HepG2 (cell line): ENCODE results near the gene MLX. TPM values are rescaled to one million over a fixed set of nuclear protein-coding genes. Genes with fewer than 3 reads are reported as not detected.
A peak's percentile ranks its signal among the peaks of the same experiment; 100 is the strongest.

Experiments used
- ARNT ChIP-seq: fragments of 450-650 bp; IDR thresholded peaks from 2 replicates; pipeline ENCODE4 v1.6.1; 2017
- GATAD1 ChIP-seq: IDR thresholded peaks from 2 replicates; pipeline ENCODE4 v1.6.1; 2016; ENCODE audit warnings: missing genetic modification reagents, missing compliant biosample characterization
- RNF2 ChIP-seq: fragments of 450-650 bp; conservative IDR thresholded peaks from 2 replicates; pipeline ENCODE4 v1.6.1; 2016; ENCODE audit warnings: low read depth
- RORA ChIP-seq: sonication (generic); formaldehyde crosslinking; IDR thresholded peaks from 2 replicates; pipeline ENCODE4 v1.5.0; 2020; ENCODE audit warnings: mild to moderate bottlenecking, missing genetic modification reagents, moderate library complexity
- SAP130 ChIP-seq: IDR thresholded peaks from 2 replicates; pipeline ENCODE4 v1.6.1; 2016; ENCODE audit warnings: low read depth
- SKI ChIP-seq: fragments of 450-650 bp; IDR thresholded peaks from one replicate; pipeline ENCODE4 v1.6.1; 2018; ENCODE audit warnings: mild to moderate bottlenecking; ENCODE audit not compliant: partially characterized antibody
- SMC3 ChIP-seq: IDR thresholded peaks from 2 replicates; pipeline ENCODE4 v1.6.1; 2011; ENCODE audit warnings: low read length, improper control_type of control experiment
- SP5 ChIP-seq: IDR thresholded peaks from 2 replicates; pipeline ENCODE4 v1.6.1; 2016; ENCODE audit warnings: low read depth, borderline replicate concordance
- ZFX ChIP-seq: sonication (generic); formaldehyde crosslinking; IDR thresholded peaks from 2 replicates; pipeline ENCODE4 v1.4.0; 2020; ENCODE audit warnings: mild to moderate bottlenecking, low read depth, missing genetic modification reagents, moderate library complexity
- ZFYVE20 ChIP-seq: sonication (generic); formaldehyde crosslinking; IDR thresholded peaks from 2 replicates; pipeline ENCODE4 v1.8.0; 2023; ENCODE audit warnings: low read depth, mild to moderate bottlenecking, moderate library complexity, missing genetic modification reagents, borderline replicate concordance
- ZNF333 ChIP-seq: sonication (generic); formaldehyde crosslinking; IDR thresholded peaks from 2 replicates; pipeline ENCODE4 v1.4.0; 2020; ENCODE audit warnings: mild to moderate bottlenecking, missing genetic modification reagents, borderline replicate concordance
- ZNF460 ChIP-seq: sonication (generic); formaldehyde crosslinking; IDR thresholded peaks from 2 replicates; pipeline ENCODE4 v1.5.1; 2020; ENCODE audit warnings: missing genetic modification reagents, mild to moderate bottlenecking, borderline replicate concordance
- ZNF724P ChIP-seq: sonication (generic); formaldehyde crosslinking; IDR thresholded peaks from 2 replicates; pipeline ENCODE4 v1.8.0; 2022; ENCODE audit warnings: missing genetic modification reagents, borderline replicate concordance
- ZNF773 ChIP-seq: sonication (generic); formaldehyde crosslinking; IDR thresholded peaks from 2 replicates; pipeline ENCODE4 v1.4.0; 2020; ENCODE audit warnings: missing genetic modification reagents, borderline replicate concordance
- polyA plus RNA-seq, 8 experiments: library from polyadenylated mRNA; depleted of rRNA in 3 of 8; stranded (reverse) in 7 of 8; unstranded in 1 of 8; fragments of >200 nt; fragmentation: Illumina TruSeq in 4 of 8; extraction: Trizol in 4 of 8; gene quantifications; 2 replicates each; pipeline versions ENCODE4 v1.2.1 to v1.2.3, GENCODE V29; 2011 to 2016; ENCODE audit warnings: low read depth in 4 of 8, missing spikeins in 1 of 8, mixed read lengths in 1 of 8; ENCODE audit not compliant: insufficient read depth in 1 of 8
- total RNA-seq, 5 experiments: library from RNA; depleted of rRNA; stranded (reverse); fragments of >200 nt; fragmentation: Illumina TruSeq; extraction: Trizol; gene quantifications; 2 replicates each; pipeline ENCODE4 v1.2.3, GENCODE V29; 2016; ENCODE audit warnings: low read depth in 1 of 5
- TF ChIP-seq, protein P1 (sequence below): fragments of 450-650 bp; IDR thresholded peaks from 2 replicates; pipeline ENCODE4 v1.6.1; 2017; ENCODE audit warnings: mild to moderate bottlenecking
- TF ChIP-seq, protein P2 (sequence below): IDR thresholded peaks from 2 replicates; pipeline ENCODE4 v1.6.1; 2016; ENCODE audit warnings: mild to moderate bottlenecking
- TF ChIP-seq, protein P3 (sequence below): sonication (generic); formaldehyde crosslinking; IDR thresholded peaks from 2 replicates; pipeline ENCODE4 v1.4.0; 2020; ENCODE audit warnings: missing genetic modification reagents, mild to moderate bottlenecking, borderline replicate concordance
- TF ChIP-seq, protein P4 (sequence below): sonication (generic); formaldehyde crosslinking; IDR thresholded peaks from 2 replicates; pipeline ENCODE4 v1.8.1; 2022; ENCODE audit warnings: low read depth, mild to moderate bottlenecking, missing genetic modification reagents
- TF ChIP-seq, protein P5 (sequence below): sonication (generic); formaldehyde crosslinking; conservative IDR thresholded peaks from 2 replicates; pipeline ENCODE4 v1.4.0; 2020; ENCODE audit warnings: missing genetic modification reagents

The MLX gene
- total and polyA plus RNA-seq, 2 of the 13 experiments (the other 11 are each of a cell fraction or from before 2014, with no cell fraction given) = 38.9 to 74.4 TPM

DNA sequence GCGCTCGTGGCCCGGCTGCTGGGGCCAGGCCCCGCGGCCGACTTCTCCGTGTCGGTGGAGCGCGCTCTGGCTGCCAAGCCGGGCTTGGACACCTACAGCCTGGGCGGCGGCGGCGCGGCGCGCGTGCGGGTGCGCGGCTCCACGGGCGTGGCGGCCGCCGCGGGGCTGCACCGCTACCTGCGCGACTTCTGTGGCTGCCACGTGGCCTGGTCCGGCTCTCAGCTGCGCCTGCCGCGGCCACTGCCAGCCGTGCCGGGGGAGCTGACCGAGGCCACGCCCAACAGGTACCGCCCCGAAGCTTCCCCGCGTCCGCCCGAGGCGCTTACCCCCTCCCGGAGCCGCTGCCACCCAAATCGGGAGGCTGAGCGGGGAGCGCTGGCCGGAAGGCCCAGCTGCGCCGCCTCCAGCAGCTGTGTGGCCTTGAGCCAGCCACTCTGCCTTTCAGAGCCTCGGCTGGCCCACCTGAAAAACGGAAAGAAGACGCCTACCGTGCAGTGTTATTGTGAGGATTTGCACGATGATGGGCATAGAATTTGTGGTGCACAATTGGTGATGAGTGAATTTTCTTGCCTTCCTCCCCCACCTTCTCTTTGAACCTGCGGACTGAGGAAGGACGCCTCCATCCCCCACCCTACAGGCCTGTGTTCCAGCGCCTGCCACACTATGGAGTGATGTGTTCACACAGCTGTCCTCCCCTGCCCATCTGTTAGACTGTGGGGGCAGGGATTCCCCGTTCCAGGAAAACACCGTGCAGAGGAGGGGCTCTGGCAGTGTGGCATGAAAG, 30.3 kb upstream of the MLX start (continued):
- TF ChIP-seq, protein P1, sequence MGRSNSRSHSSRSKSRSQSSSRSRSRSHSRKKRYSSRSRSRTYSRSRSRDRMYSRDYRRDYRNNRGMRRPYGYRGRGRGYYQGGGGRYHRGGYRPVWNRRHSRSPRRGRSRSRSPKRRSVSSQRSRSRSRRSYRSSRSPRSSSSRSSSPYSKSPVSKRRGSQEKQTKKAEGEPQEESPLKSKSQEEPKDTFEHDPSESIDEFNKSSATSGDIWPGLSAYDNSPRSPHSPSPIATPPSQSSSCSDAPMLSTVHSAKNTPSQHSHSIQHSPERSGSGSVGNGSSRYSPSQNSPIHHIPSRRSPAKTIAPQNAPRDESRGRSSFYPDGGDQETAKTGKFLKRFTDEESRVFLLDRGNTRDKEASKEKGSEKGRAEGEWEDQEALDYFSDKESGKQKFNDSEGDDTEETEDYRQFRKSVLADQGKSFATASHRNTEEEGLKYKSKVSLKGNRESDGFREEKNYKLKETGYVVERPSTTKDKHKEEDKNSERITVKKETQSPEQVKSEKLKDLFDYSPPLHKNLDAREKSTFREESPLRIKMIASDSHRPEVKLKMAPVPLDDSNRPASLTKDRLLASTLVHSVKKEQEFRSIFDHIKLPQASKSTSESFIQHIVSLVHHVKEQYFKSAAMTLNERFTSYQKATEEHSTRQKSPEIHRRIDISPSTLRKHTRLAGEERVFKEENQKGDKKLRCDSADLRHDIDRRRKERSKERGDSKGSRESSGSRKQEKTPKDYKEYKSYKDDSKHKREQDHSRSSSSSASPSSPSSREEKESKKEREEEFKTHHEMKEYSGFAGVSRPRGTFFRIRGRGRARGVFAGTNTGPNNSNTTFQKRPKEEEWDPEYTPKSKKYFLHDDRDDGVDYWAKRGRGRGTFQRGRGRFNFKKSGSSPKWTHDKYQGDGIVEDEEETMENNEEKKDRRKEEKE = no peak
- TF ChIP-seq ZFYVE20 (CRISPR knock-in tag) (peak; percentile 28), SP5 (peak; percentile 88), SMC3 (no peak), ZNF460 (CRISPR knock-in tag) (no peak), GATAD1 (CRISPR knock-in tag) (peak; percentile 74), RNF2 (peak; percentile 58), ZNF773 (CRISPR knock-in tag) (no peak), SKI (peak; percentile 20), ZFX (CRISPR knock-in tag) (peak; percentile 98), SAP130 (CRISPR knock-in tag) (peak; percentile 84), ZNF333 (no peak; the same call in 1 of the 2 replicates), RORA (CRISPR knock-in tag) (no peak), ZNF724P (CRISPR knock-in tag) (peak; percentile 21; the same call in 1 of the 2 replicates), ARNT (no peak)
- TF ChIP-seq, protein P2, sequence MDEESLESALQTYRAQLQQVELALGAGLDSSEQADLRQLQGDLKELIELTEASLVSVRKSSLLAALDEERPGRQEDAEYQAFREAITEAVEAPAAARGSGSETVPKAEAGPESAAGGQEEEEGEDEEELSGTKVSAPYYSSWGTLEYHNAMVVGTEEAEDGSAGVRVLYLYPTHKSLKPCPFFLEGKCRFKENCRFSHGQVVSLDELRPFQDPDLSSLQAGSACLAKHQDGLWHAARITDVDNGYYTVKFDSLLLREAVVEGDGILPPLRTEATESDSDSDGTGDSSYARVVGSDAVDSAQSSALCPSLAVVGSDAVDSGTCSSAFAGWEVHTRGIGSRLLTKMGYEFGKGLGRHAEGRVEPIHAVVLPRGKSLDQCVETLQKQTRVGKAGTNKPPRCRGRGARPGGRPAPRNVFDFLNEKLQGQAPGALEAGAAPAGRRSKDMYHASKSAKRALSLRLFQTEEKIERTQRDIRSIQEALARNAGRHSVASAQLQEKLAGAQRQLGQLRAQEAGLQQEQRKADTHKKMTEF (CRISPR knock-in tag) = peak; percentile 87
- TF ChIP-seq, protein P3, sequence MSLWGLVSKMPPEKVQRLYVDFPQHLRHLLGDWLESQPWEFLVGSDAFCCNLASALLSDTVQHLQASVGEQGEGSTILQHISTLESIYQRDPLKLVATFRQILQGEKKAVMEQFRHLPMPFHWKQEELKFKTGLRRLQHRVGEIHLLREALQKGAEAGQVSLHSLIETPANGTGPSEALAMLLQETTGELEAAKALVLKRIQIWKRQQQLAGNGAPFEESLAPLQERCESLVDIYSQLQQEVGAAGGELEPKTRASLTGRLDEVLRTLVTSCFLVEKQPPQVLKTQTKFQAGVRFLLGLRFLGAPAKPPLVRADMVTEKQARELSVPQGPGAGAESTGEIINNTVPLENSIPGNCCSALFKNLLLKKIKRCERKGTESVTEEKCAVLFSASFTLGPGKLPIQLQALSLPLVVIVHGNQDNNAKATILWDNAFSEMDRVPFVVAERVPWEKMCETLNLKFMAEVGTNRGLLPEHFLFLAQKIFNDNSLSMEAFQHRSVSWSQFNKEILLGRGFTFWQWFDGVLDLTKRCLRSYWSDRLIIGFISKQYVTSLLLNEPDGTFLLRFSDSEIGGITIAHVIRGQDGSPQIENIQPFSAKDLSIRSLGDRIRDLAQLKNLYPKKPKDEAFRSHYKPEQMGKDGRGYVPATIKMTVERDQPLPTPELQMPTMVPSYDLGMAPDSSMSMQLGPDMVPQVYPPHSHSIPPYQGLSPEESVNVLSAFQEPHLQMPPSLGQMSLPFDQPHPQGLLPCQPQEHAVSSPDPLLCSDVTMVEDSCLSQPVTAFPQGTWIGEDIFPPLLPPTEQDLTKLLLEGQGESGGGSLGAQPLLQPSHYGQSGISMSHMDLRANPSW (CRISPR knock-in tag) = no peak
- TF ChIP-seq, protein P4, sequence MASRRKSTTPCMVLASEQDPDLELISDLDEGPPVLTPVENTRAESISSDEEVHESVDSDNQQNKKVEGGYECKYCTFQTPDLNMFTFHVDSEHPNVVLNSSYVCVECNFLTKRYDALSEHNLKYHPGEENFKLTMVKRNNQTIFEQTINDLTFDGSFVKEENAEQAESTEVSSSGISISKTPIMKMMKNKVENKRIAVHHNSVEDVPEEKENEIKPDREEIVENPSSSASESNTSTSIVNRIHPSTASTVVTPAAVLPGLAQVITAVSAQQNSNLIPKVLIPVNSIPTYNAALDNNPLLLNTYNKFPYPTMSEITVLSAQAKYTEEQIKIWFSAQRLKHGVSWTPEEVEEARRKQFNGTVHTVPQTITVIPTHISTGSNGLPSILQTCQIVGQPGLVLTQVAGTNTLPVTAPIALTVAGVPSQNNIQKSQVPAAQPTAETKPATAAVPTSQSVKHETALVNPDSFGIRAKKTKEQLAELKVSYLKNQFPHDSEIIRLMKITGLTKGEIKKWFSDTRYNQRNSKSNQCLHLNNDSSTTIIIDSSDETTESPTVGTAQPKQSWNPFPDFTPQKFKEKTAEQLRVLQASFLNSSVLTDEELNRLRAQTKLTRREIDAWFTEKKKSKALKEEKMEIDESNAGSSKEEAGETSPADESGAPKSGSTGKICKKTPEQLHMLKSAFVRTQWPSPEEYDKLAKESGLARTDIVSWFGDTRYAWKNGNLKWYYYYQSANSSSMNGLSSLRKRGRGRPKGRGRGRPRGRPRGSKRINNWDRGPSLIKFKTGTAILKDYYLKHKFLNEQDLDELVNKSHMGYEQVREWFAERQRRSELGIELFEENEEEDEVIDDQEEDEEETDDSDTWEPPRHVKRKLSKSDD (CRISPR knock-in tag) = peak; percentile 63; the same call in 1 of the 2 replicates
- TF ChIP-seq, protein P5, sequence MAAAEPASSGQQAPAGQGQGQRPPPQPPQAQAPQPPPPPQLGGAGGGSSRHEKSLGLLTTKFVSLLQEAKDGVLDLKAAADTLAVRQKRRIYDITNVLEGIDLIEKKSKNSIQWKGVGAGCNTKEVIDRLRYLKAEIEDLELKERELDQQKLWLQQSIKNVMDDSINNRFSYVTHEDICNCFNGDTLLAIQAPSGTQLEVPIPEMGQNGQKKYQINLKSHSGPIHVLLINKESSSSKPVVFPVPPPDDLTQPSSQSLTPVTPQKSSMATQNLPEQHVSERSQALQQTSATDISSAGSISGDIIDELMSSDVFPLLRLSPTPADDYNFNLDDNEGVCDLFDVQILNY (CRISPR knock-in tag) = 0 out of 2 replicates have a peak, but pooled peaks have one; percentile 65
